GM12878 (cell line): ENCODE measurements around the gene ADAP1. TPM values are rescaled to one million over a fixed set of nuclear protein-coding genes. Genes with fewer than 3 reads are reported as not detected.

Source experiments
- ATAC-seq: fragments of 200-7000 bp; cut with Tn5 transposase; 3 replicates; pipeline ENCODE4 v1.9.1; 2020; ENCODE audit warnings: mild to moderate bottlenecking, moderate library complexity
- BruUV-seq: library from RNA; stranded (reverse); fragments of 400-500 nt; replicated peaks from 2 replicates; lab custom pipeline; 2021; lab: Mats Ljungman, UMichigan
- CTCF ChIA-PET: fragments of 300-600 bp; sonication (Branson Sonifier 250); formaldehyde crosslinking; extraction: SDS; loops from one replicate; lab custom pipeline; 2021; ENCODE audit warnings: inconsistent platforms; lab: Yijun Ruan, JAX
- POLR2A ChIA-PET: fragments of 350-600 bp; formaldehyde crosslinking; extraction: SDS; loops from one replicate; lab custom pipeline; 2021; ENCODE audit warnings: inconsistent platforms; lab: Charles Lee
- RAD21 ChIA-PET: fragments of 300-600 bp; sonication (Branson Sonifier 250); formaldehyde crosslinking; loops from one replicate; lab custom pipeline; 2023; ENCODE audit warnings: antibody characterized with exemption; ENCODE audit not compliant: unreplicated experiment; lab: Charles Lee
- SMC1A ChIA-PET: fragments of 300-600 bp; sonication (Branson Sonifier 250); formaldehyde crosslinking; loops from one replicate; lab custom pipeline; 2023; ENCODE audit not compliant: unreplicated experiment, uncharacterized antibody; lab: Charles Lee
- DNase-seq: peaks from one replicate; pipeline ENCODE4 v3.0.0-alpha.2; 2011; ENCODE audit warnings: low read depth, low spot score
- FAIRE-seq: peaks from 3 replicates; lab custom pipeline; 2011; peaks lifted over from hg19 to GRCh38; lab: Jason Lieb, UNC
- H2AFZ ChIP-seq: 2 replicates; pipeline ENCODE4 v1.6.0; 2011; ENCODE audit warnings: low read depth, low read length, control low read depth; ENCODE audit not compliant: control insufficient read depth
- H3K27ac ChIP-seq: 2 replicates; pipeline ENCODE4 v1.5.1; 2011; ENCODE audit warnings: control low read depth; ENCODE audit not compliant: control insufficient read depth, insufficient read depth
- H3K27me3 ChIP-seq, 2 experiments: replicated peaks in 1 of 2; 2 replicates each; pipeline versions ENCODE4 v1.6.0 to v1.6.1; 2011; ENCODE audit warnings: low read length in 1 of 2; ENCODE audit not compliant: control insufficient read depth in 2 of 2, insufficient read depth in 2 of 2
- H3K36me3 ChIP-seq, 2 experiments: 2 replicates each; pipeline ENCODE4 v1.5.1; 2011; ENCODE audit warnings: low read length in 1 of 2; ENCODE audit not compliant: control insufficient read depth in 2 of 2, insufficient read depth in 2 of 2
- H3K4me1 ChIP-seq: 2 replicates; pipeline ENCODE4 v1.6.1; 2011; ENCODE audit warnings: mild to moderate bottlenecking, low read length, moderate library complexity, mixed read lengths; ENCODE audit not compliant: control insufficient read depth, insufficient read depth
- H3K4me2 ChIP-seq: 2 replicates; pipeline ENCODE4 v1.6.0; 2011; ENCODE audit warnings: control low read depth; ENCODE audit not compliant: control insufficient read depth, insufficient read depth
- H3K4me3 ChIP-seq: fragments of 200-600 bp; sonication (generic); 2 replicates; pipeline ENCODE4 v1.5.1; 2016
- H3K79me2 ChIP-seq: 2 replicates; pipeline ENCODE4 v1.6.0; 2011; ENCODE audit warnings: low read length; ENCODE audit not compliant: control insufficient read depth, insufficient read depth
- H3K9ac ChIP-seq: 2 replicates; pipeline ENCODE4 v1.8.0; 2011; ENCODE audit warnings: low read length, control low read depth, mixed read lengths; ENCODE audit not compliant: control insufficient read depth, insufficient read depth
- H3K9me3 ChIP-seq: replicated peaks from 3 replicates; pipeline ENCODE4 v1.5.1; 2011; ENCODE audit warnings: mild to moderate bottlenecking, low read length; ENCODE audit not compliant: control insufficient read depth, insufficient read depth
- H4K20me1 ChIP-seq: 2 replicates; pipeline ENCODE4 v1.6.0; 2011; ENCODE audit not compliant: control insufficient read depth, insufficient read depth
- ATF3 ChIP-seq: IDR thresholded peaks from 2 replicates; pipeline ENCODE4 v1.6.1; 2011; ENCODE audit warnings: low read depth, mild to moderate bottlenecking, low read length, moderate library complexity, borderline replicate concordance; ENCODE audit errors: extremely low read depth
- CBX5 ChIP-seq: sonication (generic); IDR thresholded peaks from 2 replicates; pipeline ENCODE4 v1.6.1; 2016; ENCODE audit warnings: low read depth, moderate library complexity, mild to moderate bottlenecking, inconsistent platforms
- HDGF ChIP-seq: fragments of 450-650 bp; IDR thresholded peaks from 2 replicates; pipeline ENCODE4 v1.6.1; 2016; ENCODE audit warnings: antibody characterized with exemption
- JUNB ChIP-seq: IDR thresholded peaks from 2 replicates; pipeline ENCODE4 v1.6.1; 2016; ENCODE audit warnings: antibody characterized with exemption, mild to moderate bottlenecking
- MTA3 ChIP-seq: IDR thresholded peaks from 2 replicates; pipeline ENCODE4 v1.6.1; 2012; ENCODE audit warnings: low read length, inconsistent platforms, borderline replicate concordance
- MYB ChIP-seq: fragments of 150-350 bp; IDR thresholded peaks from 2 replicates; pipeline ENCODE4 v1.6.1; 2014; ENCODE audit warnings: mild to moderate bottlenecking, low read depth, low read length, borderline replicate concordance
- RUNX3 ChIP-seq: IDR thresholded peaks from 2 replicates; pipeline ENCODE4 v1.6.1; 2012; ENCODE audit warnings: low read length, inconsistent platforms
- TBL1XR1 ChIP-seq: IDR thresholded peaks from 2 replicates; pipeline ENCODE4 v1.6.1; 2012; ENCODE audit warnings: low read depth, low read length, improper control_type of control experiment
- USF1 ChIP-seq: IDR thresholded peaks from 2 replicates; pipeline ENCODE4 v1.6.1; 2011; ENCODE audit warnings: borderline replicate concordance, low read depth, mild to moderate bottlenecking, moderate library complexity, mixed read lengths, low read length; ENCODE audit not compliant: insufficient read depth; ENCODE audit errors: extremely low read length
- USF2 ChIP-seq: IDR thresholded peaks from 2 replicates; pipeline ENCODE4 v1.6.1; 2011; ENCODE audit warnings: low read depth, low read length, improper control_type of control experiment, borderline replicate concordance
- YBX1 ChIP-seq: fragments of 450-650 bp; IDR thresholded peaks from 2 replicates; pipeline ENCODE4 v1.6.1; 2016; ENCODE audit warnings: antibody characterized with exemption
- WGBS: methylation state at CpG from one replicate; pipeline ENCODE4 v1.1.6; 2016; ENCODE audit warnings: low lambda C conversion rate; ENCODE audit not compliant: insufficient replicate concordance, insufficient coverage; ENCODE audit errors: missing lambda C conversion rate; 5-methylcytosine and 5-hydroxymethylcytosine counted together
- in situ Hi-C: fragments of 300-500 bp; cut with MboI; formaldehyde crosslinking; loops from 9 replicates; pipeline ENCODE4 v1.14.3; 2018; ENCODE audit warnings: mixed read lengths
- intact Hi-C: fragments of 100-400 bp; cut with micrococcal nuclease; formaldehyde crosslinking; loops from one replicate; pipeline ENCODE4 v1.14.2; 2022; ENCODE audit not compliant: unreplicated experiment
- polyA plus RNA-seq, 11 experiments: library from polyadenylated mRNA; depleted of rRNA in 4 of 11; unstranded in 6 of 11; stranded (reverse) in 5 of 11; fragments of >200 nt; fragmentation: Nextera tagmentation in 4 of 11; fragmentation: Illumina TruSeq in 1 of 11; extraction: Ambion mirVana in 4 of 11; extraction: Trizol in 1 of 11; gene quantifications; 1 replicate in 1 of 11; 2 replicates in 10 of 11; pipeline versions ENCODE4 v1.2.1 to v1.2.3, GENCODE V29; 2011 to 2016; ENCODE audit warnings: inconsistent platforms in 2 of 11, missing spikeins in 2 of 11, low read depth in 1 of 11
- total RNA-seq, 4 experiments: library from RNA; depleted of rRNA in 3 of 4; stranded (reverse); fragments of >200 nt in 3 of 4; fragmentation: Illumina TruSeq in 1 of 4; extraction: Trizol in 1 of 4; gene quantifications; 2 replicates each; pipeline versions ENCODE4 v1.2.1 to v1.2.3, GENCODE V29; 2013 to 2021
- TF ChIP-seq, protein P1 (sequence below): fragments of 450-650 bp; IDR thresholded peaks from 2 replicates; pipeline ENCODE4 v1.6.1; 2014; ENCODE audit warnings: mild to moderate bottlenecking

Gene ADAP1
- total and polyA plus RNA-seq, 10 of the 15 experiments (the other 5 are each of a cell fraction or from before 2014, with no cell fraction given), result 0.22 to 44.2 (median 22.0) TPM; not detected in 1

DNA sequence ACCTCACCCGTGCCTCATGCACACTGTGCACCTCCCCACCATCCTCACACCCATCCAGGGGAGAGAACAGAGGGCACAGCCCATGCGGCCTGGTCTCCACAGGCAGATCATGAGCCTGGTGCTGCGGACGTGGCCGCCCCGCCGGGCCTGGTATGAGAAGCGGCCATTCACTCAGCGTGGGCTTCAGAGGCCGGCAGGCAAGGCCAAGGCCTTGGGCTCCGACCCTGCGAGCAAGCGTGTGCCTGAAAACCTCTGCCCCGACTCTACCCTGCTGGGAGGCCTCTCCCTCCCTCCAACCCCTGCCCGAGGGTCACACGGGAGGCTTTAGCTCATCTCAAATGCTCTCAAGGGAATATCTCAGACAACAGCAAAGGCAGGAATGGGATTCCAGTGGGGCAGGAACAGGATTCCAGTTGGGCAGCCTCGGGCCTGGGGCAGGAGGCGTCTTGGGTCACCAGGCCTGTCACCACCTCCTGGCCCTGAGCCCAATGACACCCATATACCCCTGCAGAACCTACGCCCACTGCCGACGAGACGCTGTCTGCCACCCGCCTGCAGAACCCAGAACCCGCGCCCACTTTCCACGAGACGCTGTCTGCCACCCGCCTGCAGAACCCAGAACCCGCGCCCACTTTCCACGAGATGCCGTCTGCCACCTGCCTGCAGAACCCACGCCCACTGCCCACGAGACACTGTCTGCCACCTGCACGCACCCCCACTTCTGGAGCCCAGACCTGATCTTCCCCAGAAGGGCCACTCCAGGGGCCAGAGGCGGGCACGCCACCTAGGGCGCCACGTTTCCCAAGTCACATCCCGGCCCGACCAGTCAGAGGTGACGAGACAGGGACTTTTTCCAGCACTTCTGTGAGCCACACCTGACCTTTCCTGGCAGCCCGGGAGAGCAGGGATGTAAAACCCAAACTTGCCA is 38.9 kb downstream of the ADAP1 start (continued):
- TF ChIP-seq, protein P1, sequence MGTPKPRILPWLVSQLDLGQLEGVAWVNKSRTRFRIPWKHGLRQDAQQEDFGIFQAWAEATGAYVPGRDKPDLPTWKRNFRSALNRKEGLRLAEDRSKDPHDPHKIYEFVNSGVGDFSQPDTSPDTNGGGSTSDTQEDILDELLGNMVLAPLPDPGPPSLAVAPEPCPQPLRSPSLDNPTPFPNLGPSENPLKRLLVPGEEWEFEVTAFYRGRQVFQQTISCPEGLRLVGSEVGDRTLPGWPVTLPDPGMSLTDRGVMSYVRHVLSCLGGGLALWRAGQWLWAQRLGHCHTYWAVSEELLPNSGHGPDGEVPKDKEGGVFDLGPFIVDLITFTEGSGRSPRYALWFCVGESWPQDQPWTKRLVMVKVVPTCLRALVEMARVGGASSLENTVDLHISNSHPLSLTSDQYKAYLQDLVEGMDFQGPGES, result no peak
- TF ChIP-seq HDGF (no peak), MTA3 (no peak), ATF3 (no peak)

- Histone ChIP-seq H2AFZ (no peak overlapping the region), H3K27ac (no peak overlapping the region), H4K20me1 (no peaks in the 10 kb centered on the region), H3K36me3 (peaks cover 0 to 6% of the 10 kb centered on the region in 2 experiments; a peak in 3 of 4 replicates), H3K27me3 (no peaks in the 10 kb centered on the region), H3K9ac (no peak overlapping the region), H3K4me2 (no peak overlapping the region), H3K4me1 (peaks cover 12% of the 10 kb centered on the region), H3K4me3 (no peak overlapping the region), H3K9me3 (no peaks in the 10 kb centered on the region), H3K79me2 (no peaks in the 10 kb centered on the region; the same call in 1 of the 2 replicates)
- FAIRE-seq (no peak), ATAC-seq (no peak), DNase-seq (no peak)
- SMC1A ChIA-PET, result no interaction called here
- TF ChIP-seq USF1 (no peak), TBL1XR1 (no peak), USF2 (no peak), RUNX3 (no peak), JUNB (no peak), CBX5 (no peak), YBX1 (no peak), MYB (no peak)
- WGBS, result 73% methylated on average over 16 of the region's 16 CpGs
- CTCF ChIA-PET, result no interaction called here
- BruUV-seq, result no TSS peak
- POLR2A ChIA-PET, result no interaction called here
- intact Hi-C loops, result no loop called here
- in situ Hi-C loops, result no loop called here
- RAD21 ChIA-PET, result no interaction called here
Observed at GRCh38 chr7:914521-915194, 39.8 kb downstream of the ADAP1 start.
